Iris pigment epithelial cell (primary cell): Measurements from ENCODE around the gene DYNLT1.

Experiments
- DNase-seq: peaks from one replicate; pipeline ENCODE4 v3.0.0-alpha.2; 2011; ENCODE audit warnings: low read depth

Gene DYNLT1

DNA sequence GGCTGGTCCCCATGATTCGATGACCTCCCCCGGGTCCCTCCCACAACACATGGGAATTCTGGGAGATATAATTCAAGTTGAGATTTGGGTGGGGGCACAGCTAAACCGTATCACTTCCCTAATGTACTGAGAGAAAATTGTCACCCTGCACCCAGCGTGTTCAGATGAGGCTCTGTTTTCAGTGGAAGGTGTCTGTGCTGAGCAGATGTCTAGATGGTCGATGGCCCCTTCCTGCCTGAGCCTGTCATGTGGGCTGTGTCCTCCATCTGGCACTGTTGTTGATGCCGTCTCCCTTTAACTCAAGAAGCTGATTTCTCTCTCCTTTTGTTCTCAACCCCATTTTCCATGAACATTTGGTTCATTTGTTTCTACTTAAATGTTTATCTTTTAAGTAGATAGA is 47.7 kb downstream of the DYNLT1 start:
- no peak for DNase-seq

DNA sequence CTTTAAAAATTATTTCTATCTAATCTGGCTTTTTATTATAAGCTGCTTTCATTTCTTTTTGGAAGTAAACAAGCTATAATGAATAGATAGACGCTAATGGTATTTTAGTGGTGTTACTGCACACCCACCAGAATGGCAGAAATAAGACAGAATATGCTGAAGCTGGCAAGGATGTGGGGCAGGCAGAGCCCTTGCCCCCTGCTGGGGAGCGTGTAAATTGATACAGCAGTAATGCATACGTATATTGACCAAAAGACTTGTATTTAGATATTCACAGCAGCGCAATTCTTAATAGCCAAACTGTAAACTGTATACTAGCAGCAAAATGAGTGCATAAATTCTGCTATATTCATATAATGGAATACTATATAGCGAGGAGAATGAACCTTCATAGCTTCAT is 49.3 kb downstream of the DYNLT1 start:
- no peak for DNase-seq

DNA sequence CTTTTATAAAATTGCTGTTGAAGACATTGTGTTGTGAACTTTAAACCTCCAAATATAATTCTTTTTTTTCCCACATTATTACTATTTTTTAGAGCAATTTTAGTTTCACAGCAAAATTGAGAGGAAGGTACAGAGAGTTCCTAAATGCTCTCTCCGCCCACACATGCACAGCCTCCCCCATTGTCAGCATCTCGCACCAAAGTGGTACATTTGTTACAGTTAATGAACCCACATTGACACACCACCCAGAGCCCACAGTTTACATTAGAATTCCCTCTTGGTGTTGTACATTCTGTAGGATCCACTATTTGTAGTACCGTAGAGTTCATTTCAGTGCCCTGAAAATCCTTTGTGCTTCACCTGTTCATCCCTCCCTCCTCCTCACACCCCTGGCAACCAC is 50.9 kb downstream of the DYNLT1 start:
- DNase-seq = no peak

DNA sequence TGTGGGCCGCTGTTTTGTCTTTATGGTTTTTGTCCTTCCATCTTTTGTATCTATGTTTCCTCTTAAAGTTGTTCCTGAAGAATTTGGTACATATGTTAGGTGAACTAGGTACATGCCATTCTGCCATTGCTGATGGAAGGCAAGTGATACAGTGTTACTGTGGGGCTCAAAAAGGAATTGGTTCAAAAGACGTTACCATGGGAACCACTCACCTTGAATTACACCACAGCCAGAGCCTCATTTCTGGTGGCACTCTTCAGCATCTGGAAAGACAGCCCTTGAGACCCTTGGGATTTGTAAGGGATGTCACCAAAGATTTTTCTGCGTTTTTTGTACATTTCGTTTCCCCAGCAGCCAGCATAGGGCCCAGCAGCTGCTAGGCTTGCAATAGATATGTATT is 52.7 kb downstream of the DYNLT1 start:
- no peak for DNase-seq

DNA sequence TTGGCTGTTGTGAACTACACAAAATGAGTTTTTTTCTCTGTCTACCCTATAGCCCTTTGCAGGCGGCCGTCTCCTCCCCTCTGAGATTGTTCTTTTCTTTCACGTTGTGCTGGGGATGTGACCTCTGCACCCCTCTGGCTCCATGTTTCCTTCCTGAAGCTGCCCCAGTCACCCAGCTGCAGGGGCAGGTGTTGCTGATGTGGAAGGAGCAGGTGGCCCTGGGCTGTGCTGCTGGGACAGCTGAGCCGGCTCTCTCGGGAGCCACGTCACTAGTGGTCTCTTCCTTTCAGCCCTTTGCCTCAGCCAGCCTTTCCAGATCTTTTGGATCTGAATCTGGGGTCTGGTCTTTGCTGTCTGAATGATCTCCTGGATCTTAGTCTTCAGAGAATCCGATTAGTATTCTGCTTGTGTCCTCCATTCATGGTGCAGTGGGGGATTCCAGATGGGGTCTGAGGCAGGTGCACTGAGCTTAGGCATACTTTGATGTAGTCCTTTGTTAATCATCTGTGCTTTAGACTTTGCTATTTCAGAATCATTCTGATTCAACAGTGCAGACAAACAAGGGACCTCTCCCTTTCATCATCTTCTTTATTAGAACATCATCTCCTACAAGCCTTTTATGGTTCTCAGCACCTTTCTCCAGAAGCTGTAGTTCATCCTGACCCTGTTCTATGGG is 53.3 kb downstream of the DYNLT1 start:
- DNase-seq = no peak

DNA sequence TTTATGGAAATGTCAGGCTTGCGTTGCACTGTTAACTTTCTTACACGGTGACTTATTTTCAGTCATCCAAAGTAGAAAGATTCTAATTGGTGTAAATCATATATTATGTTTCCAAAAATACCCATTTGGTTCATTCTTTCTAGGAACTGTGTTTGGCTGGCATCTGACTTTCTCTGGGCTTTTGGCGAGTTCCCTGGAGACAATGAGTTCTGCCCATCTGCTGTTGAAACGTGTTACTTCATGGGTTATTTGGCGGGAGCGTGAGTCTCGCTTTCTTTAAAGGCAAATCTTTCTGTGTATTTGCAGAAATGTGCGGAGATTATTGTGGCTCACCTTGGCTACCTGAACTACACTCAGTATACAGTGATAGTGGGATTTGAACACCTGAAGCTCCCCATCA is 55.2 kb downstream of the DYNLT1 start:
- no peak for DNase-seq

DNA sequence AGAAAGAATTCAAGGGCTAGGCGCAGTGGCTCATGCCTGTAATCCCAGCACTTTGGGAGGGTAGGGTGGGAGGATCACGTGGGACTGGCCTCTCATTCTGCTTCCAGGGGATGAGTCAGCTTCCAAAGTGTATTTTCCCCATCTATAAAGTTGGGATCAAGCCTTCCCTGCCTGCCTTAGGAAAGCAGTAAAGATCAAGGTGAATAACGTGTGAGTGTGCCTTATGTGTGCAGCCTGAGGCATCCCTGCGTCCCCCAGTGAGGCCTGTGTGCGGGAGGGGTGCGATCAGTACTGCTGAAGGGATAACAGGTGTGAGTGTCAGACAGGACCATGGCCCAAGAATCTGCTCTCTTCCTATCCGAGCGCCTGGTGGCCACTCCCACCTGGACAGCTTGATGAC is 57.9 kb downstream of the DYNLT1 start:
- no peak for DNase-seq
